AG04450 (cell line): Measurements from ENCODE around the gene RNF113B. TPM values are rescaled to one million over a fixed set of nuclear protein-coding genes. Genes with fewer than 3 reads are reported as not detected.

ENCODE experiments used
- CTCF ChIA-PET: fragments of 300-600, 350-600 bp; formaldehyde crosslinking; extraction: SDS; loops from one replicate; lab custom pipeline; 2022; ENCODE audit warnings: antibody characterized with exemption, inconsistent platforms; lab: Charles Lee
- POLR2A ChIA-PET: fragments of 350-600 bp; formaldehyde crosslinking; extraction: SDS; loops from one replicate; lab custom pipeline; 2021; ENCODE audit warnings: antibody characterized with exemption, inconsistent platforms; lab: Yijun Ruan, JAX
- DNase-seq: peaks from one replicate; pipeline ENCODE4 v3.0.0-alpha.2; 2011; ENCODE audit warnings: low read depth, low spot score
- H3K27ac ChIP-seq: one replicate; pipeline ENCODE4 v1.5.1; 2012; ENCODE audit warnings: low read depth, low read length, control low read depth
- H3K27me3 ChIP-seq: one replicate; pipeline ENCODE4 v1.6.0; 2012; ENCODE audit warnings: low read length; ENCODE audit not compliant: control insufficient read depth, insufficient read depth
- H3K4me3 ChIP-seq: 2 replicates; pipeline ENCODE4 v1.5.1; 2011; ENCODE audit warnings: mild to moderate bottlenecking, low read depth, low read length, control low read depth
- H3K9me3 ChIP-seq: 2 replicates; pipeline ENCODE4 v1.5.1; 2012; ENCODE audit warnings: low read length; ENCODE audit not compliant: control insufficient read depth, insufficient read depth
- polyA plus RNA-seq: library from polyadenylated mRNA; depleted of rRNA; stranded (reverse); fragments of >200 nt; gene quantifications from 2 replicates; pipeline ENCODE4 v1.2.3, GENCODE V29; 2011
- TF ChIP-seq, protein P1 (sequence below): IDR thresholded peaks from 2 replicates; pipeline ENCODE4 v1.5.1; 2011; ENCODE audit warnings: low read depth, low read length, control low read depth, inconsistent platforms

Gene RNF113B
- polyA plus RNA-seq, 1 experiment, result not detected

DNA sequence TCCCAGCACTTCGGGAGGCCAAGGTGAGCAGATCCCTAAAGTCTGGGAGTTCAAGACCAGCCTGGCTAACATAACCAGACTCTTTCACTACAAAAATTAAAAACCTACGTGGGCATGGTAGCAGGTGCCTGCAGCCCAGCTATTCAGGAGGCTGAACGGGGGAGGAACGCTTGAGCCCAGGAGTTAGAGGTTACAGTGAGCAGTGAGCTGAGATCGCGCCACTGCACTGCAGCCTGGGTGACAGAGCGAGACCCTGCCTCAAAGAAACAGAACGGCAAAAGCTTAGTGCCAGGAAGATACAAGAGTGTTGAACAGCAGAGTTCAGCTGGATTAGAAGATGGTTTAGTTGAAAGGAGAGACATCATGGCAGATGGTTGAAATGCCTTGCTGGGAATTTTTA, 24.1 kb upstream of the RNF113B start:
- TF ChIP-seq, protein P1, sequence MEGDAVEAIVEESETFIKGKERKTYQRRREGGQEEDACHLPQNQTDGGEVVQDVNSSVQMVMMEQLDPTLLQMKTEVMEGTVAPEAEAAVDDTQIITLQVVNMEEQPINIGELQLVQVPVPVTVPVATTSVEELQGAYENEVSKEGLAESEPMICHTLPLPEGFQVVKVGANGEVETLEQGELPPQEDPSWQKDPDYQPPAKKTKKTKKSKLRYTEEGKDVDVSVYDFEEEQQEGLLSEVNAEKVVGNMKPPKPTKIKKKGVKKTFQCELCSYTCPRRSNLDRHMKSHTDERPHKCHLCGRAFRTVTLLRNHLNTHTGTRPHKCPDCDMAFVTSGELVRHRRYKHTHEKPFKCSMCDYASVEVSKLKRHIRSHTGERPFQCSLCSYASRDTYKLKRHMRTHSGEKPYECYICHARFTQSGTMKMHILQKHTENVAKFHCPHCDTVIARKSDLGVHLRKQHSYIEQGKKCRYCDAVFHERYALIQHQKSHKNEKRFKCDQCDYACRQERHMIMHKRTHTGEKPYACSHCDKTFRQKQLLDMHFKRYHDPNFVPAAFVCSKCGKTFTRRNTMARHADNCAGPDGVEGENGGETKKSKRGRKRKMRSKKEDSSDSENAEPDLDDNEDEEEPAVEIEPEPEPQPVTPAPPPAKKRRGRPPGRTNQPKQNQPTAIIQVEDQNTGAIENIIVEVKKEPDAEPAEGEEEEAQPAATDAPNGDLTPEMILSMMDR, result no peak
- POLR2A ChIA-PET, result no interaction called here
- peaks cover 15% of the 10 kb centered on the region for H3K9me3 ChIP-seq
- CTCF ChIA-PET, result interaction anchor here (0.7 to 1.3 kb wide), 2 partner anchors 12 to 105 kb away, joined by 3 read pairs; no protein-coding TSS in a partner anchor
- no peak for DNase-seq
- H3K27ac ChIP-seq, result no peak overlapping the region
- no peaks in the 10 kb centered on the region for H3K27me3 ChIP-seq
- H3K4me3 ChIP-seq, result no peak overlapping the region

DNA sequence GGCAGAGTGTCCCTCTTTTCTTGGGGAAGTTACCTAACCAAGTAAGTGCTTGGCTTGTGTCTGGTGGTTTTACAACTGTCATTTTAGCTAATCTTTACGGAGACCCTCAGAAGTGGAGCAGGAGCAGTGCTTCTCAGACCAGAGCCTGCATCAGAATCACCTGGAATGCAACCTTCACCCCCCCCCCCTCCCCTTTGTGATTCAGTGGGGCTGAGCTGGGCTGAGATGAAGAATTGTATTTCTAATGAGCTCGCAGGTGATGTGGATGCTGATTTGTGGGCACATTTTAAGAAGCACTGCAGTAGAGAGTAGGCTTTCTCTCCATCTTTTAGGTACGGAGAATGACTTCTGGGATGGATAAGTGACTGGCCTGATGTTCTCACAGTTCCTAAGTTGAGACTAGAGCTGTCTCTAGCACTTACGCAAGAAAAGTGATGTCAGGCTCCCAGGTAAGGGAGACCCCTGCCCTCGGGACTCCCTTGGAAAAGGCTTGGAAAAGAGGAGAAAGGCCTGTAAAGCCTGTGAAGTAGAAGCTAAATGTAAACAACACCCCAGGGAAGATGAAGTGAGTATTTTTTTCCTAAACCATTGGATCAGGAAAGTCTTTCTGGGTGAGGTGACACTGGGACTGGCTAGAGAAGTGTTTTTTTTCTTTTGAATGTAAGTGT, 23.3 kb upstream of the RNF113B start:
- H3K27ac ChIP-seq, result no peak overlapping the region
- POLR2A ChIA-PET, result interaction anchor here (0.6 kb wide), 2 partner anchors 13 to 161 kb away, joined by 5 read pairs; no protein-coding TSS in a partner anchor
- CTCF ChIA-PET, result interaction anchor here (0.6 to 1.3 kb wide), 3 partner anchors 11 to 344 kb away, joined by 3 to 6 read pairs (median 3); no protein-coding TSS in a partner anchor
- no peak for DNase-seq
- H3K27me3 ChIP-seq, result no peaks in the 10 kb centered on the region
- H3K9me3 ChIP-seq, result peaks cover 13% of the 10 kb centered on the region
- H3K4me3 ChIP-seq, result no peak overlapping the region
- TF ChIP-seq, protein P1, result no peak

DNA sequence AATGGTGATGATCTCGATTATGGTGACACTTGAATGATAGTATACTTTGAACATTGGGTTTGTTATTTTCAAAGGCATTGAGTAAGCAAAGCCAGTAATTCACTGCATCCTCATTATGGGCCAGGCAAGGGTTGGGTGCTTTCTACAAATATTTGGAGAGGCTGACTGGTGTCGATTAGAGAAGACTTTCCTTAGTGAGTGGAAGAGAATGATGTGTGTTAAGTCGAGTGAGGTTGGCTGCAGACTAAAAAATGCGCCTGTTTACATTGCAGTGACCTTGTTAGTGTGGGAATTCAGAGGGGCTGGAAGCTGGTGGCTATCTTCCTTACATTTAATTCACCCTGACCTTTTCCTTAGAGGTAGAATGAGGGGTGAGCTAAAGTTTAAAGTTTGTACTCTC, 22.4 kb upstream of the RNF113B start:
- ChIA-PET CTCF (no interaction called here), POLR2A (no interaction called here)
- Histone ChIP-seq H3K4me3 (no peak overlapping the region), H3K27me3 (no peaks in the 10 kb centered on the region), H3K27ac (no peak overlapping the region), H3K9me3 (peaks cover 7% of the 10 kb centered on the region)
- no peak for DNase-seq
- TF ChIP-seq, protein P1, result no peak

DNA sequence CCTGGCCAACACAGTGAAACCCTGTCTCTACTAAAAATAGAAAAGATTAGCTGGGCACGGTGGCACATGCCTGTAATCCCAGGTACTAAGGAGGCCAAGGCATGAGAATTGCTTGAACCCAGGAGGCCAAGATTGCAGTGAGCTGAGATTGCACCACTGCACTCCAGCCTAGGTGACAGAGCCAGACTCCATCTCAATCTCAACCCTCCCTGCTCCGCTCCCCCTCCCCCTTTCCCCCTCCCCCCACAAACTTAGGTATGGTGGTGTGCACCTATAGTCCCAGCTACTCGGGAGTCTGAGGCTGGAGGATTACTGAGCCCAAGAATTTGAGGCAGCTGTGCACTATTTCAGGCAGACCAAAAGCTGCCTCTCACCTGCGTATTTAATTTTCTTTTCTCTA, 21.6 kb upstream of the RNF113B start:
- ChIA-PET CTCF (no interaction called here), POLR2A (no interaction called here)
- H3K27ac ChIP-seq, result no peak overlapping the region
- peaks cover 3% of the 10 kb centered on the region for H3K9me3 ChIP-seq
- TF ChIP-seq, protein P1, result no peak
- no peak for DNase-seq
- H3K4me3 ChIP-seq, result no peak overlapping the region
- no peaks in the 10 kb centered on the region for H3K27me3 ChIP-seq

DNA sequence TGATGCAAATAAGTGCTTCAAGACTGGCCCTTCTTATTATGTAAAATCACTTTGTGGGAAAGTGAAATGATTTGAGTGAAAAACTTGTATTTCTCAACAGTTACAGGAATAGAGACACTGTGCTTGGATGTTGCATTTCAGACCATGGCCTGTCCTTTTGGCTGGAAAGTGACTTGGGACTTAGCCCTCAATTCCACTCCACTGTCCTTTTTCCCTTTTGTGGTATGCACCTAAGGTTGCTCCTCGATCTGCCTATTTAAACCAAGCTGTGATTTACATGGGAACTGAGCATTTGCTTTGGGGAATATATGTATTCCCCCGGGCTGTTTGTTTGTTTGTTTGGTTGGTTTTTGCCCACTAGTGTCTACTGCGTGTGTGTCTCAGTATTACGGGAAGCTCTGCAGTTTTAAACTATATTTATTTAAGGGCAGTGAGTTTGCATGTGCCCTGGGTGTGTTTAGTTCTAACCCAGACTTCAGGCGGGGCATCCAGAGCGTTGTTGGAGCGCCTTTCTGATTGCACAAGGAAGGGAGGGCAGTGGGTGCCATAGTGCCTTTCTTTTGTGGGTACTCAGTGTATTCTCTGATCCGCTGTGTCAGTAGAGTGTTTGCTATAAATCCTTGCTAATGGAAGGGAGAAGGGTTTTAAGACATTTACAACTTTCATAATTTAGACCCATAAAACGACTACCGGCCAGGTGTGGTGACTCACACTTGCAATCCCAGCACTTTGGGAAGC, 18.2 kb upstream of the RNF113B start:
- H3K27me3 ChIP-seq, result no peaks in the 10 kb centered on the region
- TF ChIP-seq, protein P1, result no peak
- POLR2A ChIA-PET, result no interaction called here
- no peak for DNase-seq
- CTCF ChIA-PET, result no interaction called here
- no peaks in the 10 kb centered on the region for H3K9me3 ChIP-seq
- no peak overlapping the region for H3K27ac ChIP-seq
- no peak overlapping the region for H3K4me3 ChIP-seq
